Cardiac ventricle fibroblast (primary cell): ENCODE results near the gene TAF10. TPM values are rescaled to one million over a fixed set of nuclear protein-coding genes. Genes with fewer than 3 reads are reported as not detected.

ENCODE experiments used
- total RNA-seq: library from RNA; depleted of rRNA; stranded (reverse); fragments of >200 nt; gene quantifications from 2 replicates; pipeline ENCODE4 v1.2.3, GENCODE V29; 2015

The TAF10 gene
- total RNA-seq: 57.7 and 71.8 TPM in 2 replicates

GRCh38 chr11:6612213-6613041 is at the start of gene TAF10:
Gene TAF10, minus strand, starts transcription at chr11:6612216. Its CDS starts 27 bp downstream, at chr11:6612189.

GRCh38 chr11:6655790-6656583 is 44.0 kb upstream of the TAF10 start, which contains the start of gene DCHS1:
Gene DCHS1, minus strand, starts transcription at chr11:6655809. Its CDS starts 14,196 bp downstream, at chr11:6641613.

GRCh38 chr11:6619004-6619745 is 7.2 kb upstream of the TAF10 start, which contains the start of gene TPP1:
Gene TPP1, minus strand, starts transcription at chr11:6619422. Its CDS starts 22 bp downstream, at chr11:6619400.

GRCh38 chr11:6603287-6604080 is 8.5 kb downstream of the TAF10 start, which contains the start of the genes ILK and RRP8:
Gene ILK, plus strand, starts transcription at chr11:6603774. Its CDS starts 498 bp downstream, at chr11:6604272.
Gene RRP8, minus strand, starts transcription at chr11:6603616. Its CDS starts 114 bp downstream, at chr11:6603502.

Other genes starting within 250 kb of the TAF10 start
- gene SMPD1, start 221.7 kb downstream of the TAF10 start, total RNA-seq: 47.8 and 55.1 TPM in 2 replicates
- gene APBB1, start 193.1 kb downstream of the TAF10 start, total RNA-seq: 20.8 and 21.2 TPM in 2 replicates
- 0.29 TPM in 1 of 2 replicates, not detected in the other for gene HPX, start 171.2 kb downstream of the TAF10 start, total RNA-seq
- 10.4 and 12.2 TPM in 2 replicates for gene TRIM3, start 138.3 kb downstream of the TAF10 start, total RNA-seq
- gene ARFIP2, start 130.9 kb downstream of the TAF10 start, total RNA-seq: 39.4 and 45.2 TPM in 2 replicates
- 19.1 and 31.7 TPM in 2 replicates for gene TIMM10B, start 130.7 kb downstream of the TAF10 start, total RNA-seq
- 1.4 and 2.3 TPM in 2 replicates for gene DNHD1, start 114.9 kb downstream of the TAF10 start, total RNA-seq
- 6.7 and 14.0 TPM in 2 replicates for gene RRP8, start 8.6 kb downstream of the TAF10 start, total RNA-seq
- gene ILK, start 8.4 kb downstream of the TAF10 start, total RNA-seq: 83.9 and 93.4 TPM in 2 replicates
- gene TPP1, start 7.2 kb upstream of the TAF10 start, total RNA-seq: 82.0 and 93.0 TPM in 2 replicates
- gene DCHS1, start 43.6 kb upstream of the TAF10 start, total RNA-seq: 1.6 and 2.0 TPM in 2 replicates
- gene MRPL17, start 71.1 kb upstream of the TAF10 start, total RNA-seq: 36.9 and 60.1 TPM in 2 replicates
- not detected in 2 replicates for gene OR2AG2, start 159.8 kb upstream of the TAF10 start, total RNA-seq
- not detected in 2 replicates for gene OR2AG1, start 170.8 kb upstream of the TAF10 start, total RNA-seq
- gene OR6A2, start 187.5 kb upstream of the TAF10 start, total RNA-seq: 0.06 TPM in 1 of 2 replicates, not detected in the other
- gene OR10A5, start 233.5 kb upstream of the TAF10 start, total RNA-seq: not detected in 2 replicates